ENCODE measurements around the gene PBX3.

DNA sequence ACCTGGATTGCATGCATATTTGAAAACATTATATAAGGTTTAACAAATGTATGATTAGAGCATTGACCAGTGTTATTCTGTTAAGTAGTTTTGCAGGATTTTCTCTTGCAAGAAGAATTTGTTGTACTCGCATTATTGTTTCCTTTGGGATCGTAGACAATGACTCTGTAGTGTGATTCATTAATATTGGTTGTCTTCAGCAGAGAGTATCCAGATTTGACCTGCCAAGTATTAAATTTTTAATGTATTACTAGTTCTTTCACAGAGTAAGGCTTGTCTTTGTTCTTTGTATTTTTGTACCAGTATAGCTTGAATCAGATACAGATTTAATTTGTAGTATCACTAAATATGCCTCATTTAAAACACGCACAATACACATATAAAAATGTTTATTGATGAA is 155.0 kb downstream of the PBX3 start:
- TF ChIP-seq, protein P1, sequence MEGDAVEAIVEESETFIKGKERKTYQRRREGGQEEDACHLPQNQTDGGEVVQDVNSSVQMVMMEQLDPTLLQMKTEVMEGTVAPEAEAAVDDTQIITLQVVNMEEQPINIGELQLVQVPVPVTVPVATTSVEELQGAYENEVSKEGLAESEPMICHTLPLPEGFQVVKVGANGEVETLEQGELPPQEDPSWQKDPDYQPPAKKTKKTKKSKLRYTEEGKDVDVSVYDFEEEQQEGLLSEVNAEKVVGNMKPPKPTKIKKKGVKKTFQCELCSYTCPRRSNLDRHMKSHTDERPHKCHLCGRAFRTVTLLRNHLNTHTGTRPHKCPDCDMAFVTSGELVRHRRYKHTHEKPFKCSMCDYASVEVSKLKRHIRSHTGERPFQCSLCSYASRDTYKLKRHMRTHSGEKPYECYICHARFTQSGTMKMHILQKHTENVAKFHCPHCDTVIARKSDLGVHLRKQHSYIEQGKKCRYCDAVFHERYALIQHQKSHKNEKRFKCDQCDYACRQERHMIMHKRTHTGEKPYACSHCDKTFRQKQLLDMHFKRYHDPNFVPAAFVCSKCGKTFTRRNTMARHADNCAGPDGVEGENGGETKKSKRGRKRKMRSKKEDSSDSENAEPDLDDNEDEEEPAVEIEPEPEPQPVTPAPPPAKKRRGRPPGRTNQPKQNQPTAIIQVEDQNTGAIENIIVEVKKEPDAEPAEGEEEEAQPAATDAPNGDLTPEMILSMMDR (IDR thresholded peaks at IDR 0.05): no peak
- no peak for TF ChIP-seq POLR2AphosphoS5 (IDR thresholded peaks at IDR 0.05; ENCODE audit: insufficient read depth in 1 of 2, low read depth in 1 of 2)
